DMS53 (cell line): ENCODE data around the gene COL17A1.

Experiments used
- DNase-seq: peaks from one replicate; lab custom pipeline; 2025; lab: John Stamatoyannopoulos, UW

COL17A1 gene

GRCh38 chr10:104085801-104086400 is at the start of gene COL17A1:
Gene COL17A1 (minus strand): TSS chr10:104085880. CDS start chr10:104080673, 5,207 bp downstream.
- no peak for DNase-seq

GRCh38 chr10:104130041-104130440 is 44.4 kb upstream of the COL17A1 start:
- no peak for DNase-seq

- DNase-seq: peak; percentile 46
These were observed 42.5 kb upstream of the COL17A1 start for GRCh38 chr10:104128214-104128613.

- DNase-seq: peak; percentile 66
These were observed 41.7 kb upstream of the COL17A1 start for GRCh38 chr10:104127411-104127810.

- peak; percentile 17 for DNase-seq
These were observed 37.7 kb upstream of the COL17A1 start for GRCh38 chr10:104123397-104123796.

- peak; percentile 64 for DNase-seq
These were observed 36.8 kb upstream of the COL17A1 start for GRCh38 chr10:104122225-104123107.

- peak; percentile 99 for DNase-seq
These were observed 36.0 kb upstream of the COL17A1 start, which contains the start of gene SFR1 for GRCh38 chr10:104121485-104122224. Gene SFR1 (plus strand): TSS chr10:104122171. CDS start chr10:104122184, 13 bp downstream.

GRCh38 chr10:104120903-104121484 is 35.3 kb upstream of the COL17A1 start:
- DNase-seq: peak; percentile 92

- no peak for DNase-seq
These were observed 34.8 kb upstream of the COL17A1 start for GRCh38 chr10:104120512-104120902.

GRCh38 chr10:104119996-104120395 is 34.3 kb upstream of the COL17A1 start:
- DNase-seq: no peak

- DNase-seq: peak; percentile 58
These were observed 32.2 kb upstream of the COL17A1 start for GRCh38 chr10:104117839-104118323.

- no peak for DNase-seq
These were observed 27.8 kb upstream of the COL17A1 start for GRCh38 chr10:104113376-104113956.

GRCh38 chr10:104109908-104110662 is 24.4 kb upstream of the COL17A1 start:
- peak; percentile 51 for DNase-seq

GRCh38 chr10:104104926-104105325 is 19.2 kb upstream of the COL17A1 start:
- peak; percentile 67 for DNase-seq

- no peak for DNase-seq
These were observed 18.7 kb upstream of the COL17A1 start for GRCh38 chr10:104104418-104104817.

- DNase-seq: no peak
These were observed 18.3 kb upstream of the COL17A1 start for GRCh38 chr10:104103956-104104355.

- no peak for DNase-seq
These were observed 16.2 kb upstream of the COL17A1 start for GRCh38 chr10:104101902-104102301.

GRCh38 chr10:104100795-104101194 is 15.1 kb upstream of the COL17A1 start:
- DNase-seq: no peak

GRCh38 chr10:104099941-104100340 is 14.3 kb upstream of the COL17A1 start:
- DNase-seq: no peak

- DNase-seq: no peak
These were observed 13.6 kb upstream of the COL17A1 start for GRCh38 chr10:104099269-104099668.
